GM12878 (cell line): ENCODE results near the gene CACNG3. TPM values are rescaled to one million over a fixed set of nuclear protein-coding genes. Genes with fewer than 3 reads are reported as not detected.

ENCODE experiments used
- ATAC-seq: fragments of 200-7000 bp; cut with Tn5 transposase; 3 replicates; pipeline ENCODE4 v1.9.1; 2020; ENCODE audit warnings: mild to moderate bottlenecking, moderate library complexity
- BruUV-seq: library from RNA; stranded (reverse); fragments of 400-500 nt; replicated peaks from 2 replicates; lab custom pipeline; 2021; lab: Mats Ljungman, UMichigan
- CTCF ChIA-PET: fragments of 300-600 bp; sonication (Branson Sonifier 250); formaldehyde crosslinking; extraction: SDS; loops from one replicate; lab custom pipeline; 2021; ENCODE audit warnings: inconsistent platforms; lab: Yijun Ruan, JAX
- POLR2A ChIA-PET: fragments of 350-600 bp; formaldehyde crosslinking; extraction: SDS; loops from one replicate; lab custom pipeline; 2021; ENCODE audit warnings: inconsistent platforms; lab: Charles Lee
- RAD21 ChIA-PET: fragments of 300-600 bp; sonication (Branson Sonifier 250); formaldehyde crosslinking; loops from one replicate; lab custom pipeline; 2023; ENCODE audit warnings: antibody characterized with exemption; ENCODE audit not compliant: unreplicated experiment; lab: Charles Lee
- SMC1A ChIA-PET: fragments of 300-600 bp; sonication (Branson Sonifier 250); formaldehyde crosslinking; loops from one replicate; lab custom pipeline; 2023; ENCODE audit not compliant: unreplicated experiment, uncharacterized antibody; lab: Charles Lee
- DNase-seq: peaks from one replicate; pipeline ENCODE4 v3.0.0-alpha.2; 2011; ENCODE audit warnings: low read depth, low spot score
- FAIRE-seq: peaks from 3 replicates; lab custom pipeline; 2011; peaks lifted over from hg19 to GRCh38; lab: Jason Lieb, UNC
- H2AFZ ChIP-seq: 2 replicates; pipeline ENCODE4 v1.6.0; 2011; ENCODE audit warnings: low read depth, low read length, control low read depth; ENCODE audit not compliant: control insufficient read depth
- H3K27ac ChIP-seq: 2 replicates; pipeline ENCODE4 v1.5.1; 2011; ENCODE audit warnings: control low read depth; ENCODE audit not compliant: control insufficient read depth, insufficient read depth
- H3K27me3 ChIP-seq, 2 experiments: replicated peaks in 1 of 2; 2 replicates each; pipeline versions ENCODE4 v1.6.0 to v1.6.1; 2011; ENCODE audit warnings: low read length in 1 of 2; ENCODE audit not compliant: control insufficient read depth in 2 of 2, insufficient read depth in 2 of 2
- H3K36me3 ChIP-seq, 2 experiments: 2 replicates each; pipeline ENCODE4 v1.5.1; 2011; ENCODE audit warnings: low read length in 1 of 2; ENCODE audit not compliant: control insufficient read depth in 2 of 2, insufficient read depth in 2 of 2
- H3K4me1 ChIP-seq: 2 replicates; pipeline ENCODE4 v1.6.1; 2011; ENCODE audit warnings: mild to moderate bottlenecking, low read length, moderate library complexity, mixed read lengths; ENCODE audit not compliant: control insufficient read depth, insufficient read depth
- H3K4me2 ChIP-seq: 2 replicates; pipeline ENCODE4 v1.6.0; 2011; ENCODE audit warnings: control low read depth; ENCODE audit not compliant: control insufficient read depth, insufficient read depth
- H3K4me3 ChIP-seq: fragments of 200-600 bp; sonication (generic); 2 replicates; pipeline ENCODE4 v1.5.1; 2016
- H3K79me2 ChIP-seq: 2 replicates; pipeline ENCODE4 v1.6.0; 2011; ENCODE audit warnings: low read length; ENCODE audit not compliant: control insufficient read depth, insufficient read depth
- H3K9ac ChIP-seq: 2 replicates; pipeline ENCODE4 v1.8.0; 2011; ENCODE audit warnings: low read length, control low read depth, mixed read lengths; ENCODE audit not compliant: control insufficient read depth, insufficient read depth
- H3K9me3 ChIP-seq: replicated peaks from 3 replicates; pipeline ENCODE4 v1.5.1; 2011; ENCODE audit warnings: mild to moderate bottlenecking, low read length; ENCODE audit not compliant: control insufficient read depth, insufficient read depth
- H4K20me1 ChIP-seq: 2 replicates; pipeline ENCODE4 v1.6.0; 2011; ENCODE audit not compliant: control insufficient read depth, insufficient read depth
- ATF3 ChIP-seq: IDR thresholded peaks from 2 replicates; pipeline ENCODE4 v1.6.1; 2011; ENCODE audit warnings: low read depth, mild to moderate bottlenecking, low read length, moderate library complexity, borderline replicate concordance; ENCODE audit errors: extremely low read depth
- CEBPB ChIP-seq, 2 experiments: fragments of 150-350 bp in 1 of 2; IDR thresholded peaks; 2 replicates each; pipeline ENCODE4 v1.6.1; 2012 to 2014; ENCODE audit warnings: low read depth in 2 of 2, low read length in 2 of 2, borderline replicate concordance in 1 of 2, inconsistent platforms in 1 of 2
- CHD1 ChIP-seq: IDR thresholded peaks from 2 replicates; pipeline ENCODE4 v1.6.1; 2012; ENCODE audit warnings: low read depth, low read length, improper control_type of control experiment
- FOXK2 ChIP-seq: fragments of 450-650 bp; IDR thresholded peaks from 2 replicates; pipeline ENCODE4 v1.6.1; 2017; ENCODE audit warnings: mild to moderate bottlenecking, moderate library complexity
- GABPA ChIP-seq: IDR thresholded peaks from 2 replicates; pipeline ENCODE4 v1.6.1; 2014; ENCODE audit warnings: antibody characterized with exemption, low read depth, mild to moderate bottlenecking, inconsistent platforms
- IRF4 ChIP-seq: IDR thresholded peaks from 2 replicates; pipeline ENCODE4 v1.6.1; 2011; ENCODE audit warnings: low read depth, low read length
- JUND ChIP-seq: IDR thresholded peaks from 2 replicates; pipeline ENCODE4 v1.6.1; 2012; ENCODE audit warnings: low read depth, mild to moderate bottlenecking, low read length, improper control_type of control experiment, moderate library complexity
- MEF2B ChIP-seq: fragments of 450-650 bp; IDR thresholded peaks from 2 replicates; pipeline ENCODE4 v1.6.1; 2018; ENCODE audit warnings: mild to moderate bottlenecking, moderate library complexity; ENCODE audit not compliant: partially characterized antibody, poor library complexity, severe bottlenecking
- MTA3 ChIP-seq: IDR thresholded peaks from 2 replicates; pipeline ENCODE4 v1.6.1; 2012; ENCODE audit warnings: low read length, inconsistent platforms, borderline replicate concordance
- NFIC ChIP-seq: IDR thresholded peaks from 2 replicates; pipeline ENCODE4 v1.6.1; 2012; ENCODE audit warnings: low read depth, mild to moderate bottlenecking, inconsistent platforms, low read length, moderate library complexity
- PAX8 ChIP-seq: fragments of 450-650 bp; IDR thresholded peaks from 2 replicates; pipeline ENCODE4 v1.6.1; 2017; ENCODE audit warnings: mild to moderate bottlenecking, moderate library complexity
- RB1 ChIP-seq: fragments of 450-650 bp; formaldehyde crosslinking; IDR thresholded peaks from 2 replicates; pipeline ENCODE4 v1.6.1; 2017; ENCODE audit warnings: mild to moderate bottlenecking, borderline replicate concordance
- SMAD5 ChIP-seq: IDR thresholded peaks from 2 replicates; pipeline ENCODE4 v1.6.1; 2016; ENCODE audit warnings: antibody characterized with exemption, low read depth
- TARDBP ChIP-seq: IDR thresholded peaks from 2 replicates; pipeline ENCODE4 v1.6.1; 2016; ENCODE audit warnings: borderline replicate concordance
- ZBTB33 ChIP-seq: fragments of 450-650 bp; IDR thresholded peaks from 2 replicates; pipeline ENCODE4 v1.6.1; 2017; ENCODE audit warnings: mild to moderate bottlenecking
- ZBTB4 ChIP-seq: fragments of 450-650 bp; formaldehyde crosslinking; IDR thresholded peaks from 2 replicates; pipeline ENCODE4 v1.4.0; 2022; ENCODE audit warnings: mild to moderate bottlenecking, moderate library complexity
- WGBS: methylation state at CpG from one replicate; pipeline ENCODE4 v1.1.6; 2016; ENCODE audit warnings: low lambda C conversion rate; ENCODE audit not compliant: insufficient replicate concordance, insufficient coverage; ENCODE audit errors: missing lambda C conversion rate; 5-methylcytosine and 5-hydroxymethylcytosine counted together
- in situ Hi-C: fragments of 300-500 bp; cut with MboI; formaldehyde crosslinking; loops from 9 replicates; pipeline ENCODE4 v1.14.3; 2018; ENCODE audit warnings: mixed read lengths
- intact Hi-C: fragments of 100-400 bp; cut with micrococcal nuclease; formaldehyde crosslinking; loops from one replicate; pipeline ENCODE4 v1.14.2; 2022; ENCODE audit not compliant: unreplicated experiment
- polyA plus RNA-seq, 11 experiments: library from polyadenylated mRNA; depleted of rRNA in 4 of 11; unstranded in 6 of 11; stranded (reverse) in 5 of 11; fragments of >200 nt; fragmentation: Nextera tagmentation in 4 of 11; fragmentation: Illumina TruSeq in 1 of 11; extraction: Ambion mirVana in 4 of 11; extraction: Trizol in 1 of 11; gene quantifications; 1 replicate in 1 of 11; 2 replicates in 10 of 11; pipeline versions ENCODE4 v1.2.1 to v1.2.3, GENCODE V29; 2011 to 2016; ENCODE audit warnings: inconsistent platforms in 2 of 11, missing spikeins in 2 of 11, low read depth in 1 of 11
- total RNA-seq, 4 experiments: library from RNA; depleted of rRNA in 3 of 4; stranded (reverse); fragments of >200 nt in 3 of 4; fragmentation: Illumina TruSeq in 1 of 4; extraction: Trizol in 1 of 4; gene quantifications; 2 replicates each; pipeline versions ENCODE4 v1.2.1 to v1.2.3, GENCODE V29; 2013 to 2021

Gene CACNG3
- total and polyA plus RNA-seq, 10 of the 15 experiments (the other 5 are each of a cell fraction or from before 2014, with no cell fraction given) = 0.04 TPM; not detected in 9

GRCh38 chr16:24360936-24361335 is 104.8 kb downstream of the CACNG3 start:
- Histone ChIP-seq H3K36me3 (no peaks in the 10 kb centered on the region), H3K9me3 (no peaks in the 10 kb centered on the region), H3K27ac (no peak overlapping the region), H3K4me2 (no peak overlapping the region), H3K4me3 (no peak overlapping the region), H3K9ac (no peak overlapping the region), H3K79me2 (no peaks in the 10 kb centered on the region), H2AFZ (no peak overlapping the region), H3K27me3 (no peaks in the 10 kb centered on the region; a peak in 1 of 4 replicates), H3K4me1 (no peaks in the 10 kb centered on the region), H4K20me1 (no peaks in the 10 kb centered on the region)
- TF ChIP-seq SMAD5 (no peak), IRF4 (no peak), CEBPB (IDR thresholded peaks at IDR 0.05; ENCODE audit: borderline replicate concordance in 1 of 2, low read depth in 2 of 2, low read length in 2 of 2) (no peak), RB1 (no peak), NFIC (no peak), PAX8 (no peak), CHD1 (no peak), ZBTB4 (CRISPR knock-in tag) (no peak), GABPA (no peak), JUND (no peak), ATF3 (no peak), MEF2B (no peak), TARDBP (no peak), FOXK2 (no peak), MTA3 (no peak), ZBTB33 (no peak)
- ChIA-PET CTCF (interaction anchor here (0.9 kb wide), 1 partner anchor 138 kb away, joined by 3 read pairs; no protein-coding TSS in a partner anchor), SMC1A (interaction anchor here (1.4 kb wide), 1 partner anchor 89 kb away, joined by 3 read pairs; no protein-coding TSS in a partner anchor), POLR2A (no interaction called here), RAD21 (no interaction called here)
- in situ Hi-C loops = no loop called here
- ATAC-seq (no peak), FAIRE-seq (no peak), DNase-seq (no peak)
- BruUV-seq = no TSS peak
- 11% methylated on average over 4 of the region's 4 CpGs for WGBS
- intact Hi-C loops = no loop called here
